CD4-positive, alpha-beta T cell (primary cell): Measurements from ENCODE around the gene SYCE3. TPM values are rescaled to one million over a fixed set of nuclear protein-coding genes. Genes with fewer than 3 reads are reported as not detected.

ENCODE experiments used
- ATAC-seq: fragments of 200-7000 bp; cut with Tn5 transposase; one replicate; pipeline ENCODE4 v1.10.0; 2022; ENCODE audit warnings: mild to moderate bottlenecking; ENCODE audit not compliant: poor library complexity
- CTCF ChIA-PET: fragments of 350-600 bp; sonication (Branson Sonifier 250); formaldehyde crosslinking; loops from one replicate; lab custom pipeline; 2021; ENCODE audit warnings: antibody characterized with exemption, inconsistent platforms; lab: Charles Lee
- POLR2A ChIA-PET: fragments of 350-600 bp; sonication (Branson Sonifier 250); formaldehyde crosslinking; loops from one replicate; lab custom pipeline; 2021; ENCODE audit warnings: antibody characterized with exemption, inconsistent platforms; lab: Charles Lee
- DNase-seq, 14 experiments: peaks; one replicate each; pipeline ENCODE4 v3.0.0-alpha.2; 2013 to 2020; ENCODE audit warnings: mixed read lengths in 2 of 14
- H3K27ac ChIP-seq, 2 donors: one replicate each; pipeline versions ENCODE4 v1.5.1 to v1.7.0; 2013; ENCODE audit warnings: low read length in 2 of 2, low read depth in 1 of 2, mild to moderate bottlenecking in 1 of 2
- H3K27me3 ChIP-seq, 2 experiments: 1 replicate in 1 of 2; 2 replicates in 1 of 2; pipeline versions ENCODE4 v1.6.1 to v1.7.0; 2013; ENCODE audit warnings: low read length in 2 of 2, control low read depth in 1 of 2, mild to moderate bottlenecking in 1 of 2, moderate library complexity in 1 of 2; ENCODE audit not compliant: insufficient read depth in 2 of 2, control insufficient read depth in 1 of 2
- H3K36me3 ChIP-seq: one replicate; pipeline ENCODE4 v1.6.1; 2013; ENCODE audit warnings: low read length, control low read depth; ENCODE audit not compliant: insufficient read depth
- H3K4me1 ChIP-seq: one replicate; pipeline ENCODE4 v1.6.1; 2013; ENCODE audit warnings: low read length, control low read depth; ENCODE audit not compliant: insufficient read depth
- H3K4me3 ChIP-seq: one replicate; pipeline ENCODE4 v1.5.1; 2013; ENCODE audit warnings: mild to moderate bottlenecking, low read length, moderate library complexity
- H3K9me3 ChIP-seq, 2 experiments: 1 replicate in 1 of 2; 2 replicates in 1 of 2; pipeline versions ENCODE4 v1.6.1 to v1.7.0; 2013; ENCODE audit warnings: low read length in 2 of 2, mild to moderate bottlenecking in 2 of 2, control low read depth in 1 of 2, moderate library complexity in 1 of 2; ENCODE audit not compliant: control insufficient read depth in 1 of 2, insufficient read depth in 1 of 2
- H3K27ac Mint-ChIP-seq: one replicate; pipeline ENCODE4 v1.8.0; 2020; ENCODE audit warnings: mixed read lengths
- H3K27me3 Mint-ChIP-seq: one replicate; pipeline ENCODE4 v1.8.0; 2021; ENCODE audit warnings: mixed read lengths
- H3K36me3 Mint-ChIP-seq: one replicate; pipeline ENCODE4 v1.8.0; 2021; ENCODE audit warnings: low read depth, mixed read lengths
- H3K4me1 Mint-ChIP-seq: one replicate; pipeline ENCODE4 v1.8.0; 2021; ENCODE audit warnings: low read depth, mixed read lengths
- H3K4me3 Mint-ChIP-seq: one replicate; pipeline ENCODE4 v1.8.0; 2020; ENCODE audit warnings: mild to moderate bottlenecking, mixed read lengths
- H3K9me3 Mint-ChIP-seq: one replicate; pipeline ENCODE4 v1.8.0; 2020; ENCODE audit warnings: mixed read lengths
- intact Hi-C, 2 experiments: fragments of 100-400 bp; cut with DNase I in 1 of 2; cut with micrococcal nuclease in 1 of 2; formaldehyde crosslinking; loops; one replicate each; pipeline versions ENCODE4 v1.15.1 to v1.9.0; 2023 to 2025; cut with DNase I, micrococcal nuclease
- total RNA-seq, 174 experiments: library from RNA in 2 of 174; stranded (reverse) in 2 of 174; gene quantifications; one replicate each; pipeline ENCODE4 v1.2.3 and lab custom pipeline; 2021 to 2026
- TF ChIP-seq, protein P1 (sequence below): fragments of 200-600 bp; IDR thresholded peaks from one replicate; pipeline ENCODE4 v1.8.0; 2022; ENCODE audit warnings: antibody characterized with exemption, mild to moderate bottlenecking

SYCE3 gene
- total RNA-seq, 2 experiments from 2014 or later = not detected

DNA sequence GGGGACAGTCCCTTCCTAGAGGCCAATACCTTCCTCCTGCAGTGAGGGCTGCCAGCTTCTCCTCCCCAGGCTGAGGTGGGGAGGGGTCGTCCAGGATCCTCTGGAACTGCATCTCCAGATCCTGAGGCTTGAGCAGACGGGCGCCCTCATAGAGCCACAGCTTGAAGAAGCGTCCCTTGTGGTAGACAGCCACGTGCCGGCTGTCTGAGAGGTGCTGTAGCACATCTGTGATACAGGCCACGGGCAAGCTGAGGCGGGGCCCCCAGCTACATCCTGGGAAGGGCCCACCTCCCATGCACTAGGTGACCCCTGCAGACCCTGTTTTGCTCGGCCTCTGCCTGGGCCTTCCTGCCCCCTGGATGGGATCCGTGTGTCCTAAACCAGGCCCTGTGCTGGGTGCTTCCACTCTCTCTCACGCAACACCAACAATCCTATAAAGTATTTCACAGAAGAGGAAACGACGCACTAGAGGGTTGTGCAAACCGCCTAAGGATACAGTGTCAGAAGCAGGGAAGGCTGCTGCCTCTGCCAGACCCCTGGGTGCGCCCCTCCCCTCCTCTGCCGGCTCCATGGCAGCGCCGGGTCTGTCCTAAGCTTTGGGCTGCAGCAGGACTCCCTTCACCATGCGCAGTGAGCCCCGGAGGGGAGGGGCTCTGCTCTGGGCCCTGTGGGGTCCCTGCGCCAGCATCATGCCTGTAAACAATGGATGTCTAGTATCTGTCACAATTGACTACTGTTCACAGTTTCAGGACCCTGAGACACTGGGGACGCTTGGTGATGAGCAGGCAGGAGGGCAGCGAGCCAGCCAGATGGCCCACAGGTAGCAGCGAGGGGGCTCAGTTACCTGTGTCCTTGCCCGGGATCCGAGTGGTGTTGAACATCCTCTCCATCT lies 11.0 kb upstream of the SYCE3 start:
- no peak overlapping the region for H3K4me3 ChIP-seq
- Mint-ChIP-seq H3K4me1 (no peaks in the 10 kb centered on the region), H3K36me3 (peaks cover 44% of the 10 kb centered on the region), H3K27me3 (no peaks in the 10 kb centered on the region), H3K4me3 (no peak overlapping the region), H3K27ac (no peak overlapping the region), H3K9me3 (no peaks in the 10 kb centered on the region)
- intact Hi-C loops = no loop called here
- peaks cover 52% of the 10 kb centered on the region for H3K36me3 ChIP-seq
- H3K9me3 ChIP-seq = no peaks in the 10 kb centered on the region
- ATAC-seq (no peak), DNase-seq (no peak)
- ChIA-PET POLR2A (interaction anchor here (1.3 kb wide), 1 partner anchor 66 kb away, joined by 4 read pairs; the partner anchor contains the start of genes LMF2 and NCAPH2), CTCF (interaction anchor here (1.6 to 2.0 kb wide), 2 partner anchors 11 to 48 kb away, joined by 4 to 5 read pairs; partner anchors contain the start of gene SYCE3)
- no peaks in the 10 kb centered on the region for H3K27me3 ChIP-seq
- no peak overlapping the region for H3K27ac ChIP-seq
- H3K4me1 ChIP-seq = peaks cover 13% of the 10 kb centered on the region
- TF ChIP-seq, protein P1, sequence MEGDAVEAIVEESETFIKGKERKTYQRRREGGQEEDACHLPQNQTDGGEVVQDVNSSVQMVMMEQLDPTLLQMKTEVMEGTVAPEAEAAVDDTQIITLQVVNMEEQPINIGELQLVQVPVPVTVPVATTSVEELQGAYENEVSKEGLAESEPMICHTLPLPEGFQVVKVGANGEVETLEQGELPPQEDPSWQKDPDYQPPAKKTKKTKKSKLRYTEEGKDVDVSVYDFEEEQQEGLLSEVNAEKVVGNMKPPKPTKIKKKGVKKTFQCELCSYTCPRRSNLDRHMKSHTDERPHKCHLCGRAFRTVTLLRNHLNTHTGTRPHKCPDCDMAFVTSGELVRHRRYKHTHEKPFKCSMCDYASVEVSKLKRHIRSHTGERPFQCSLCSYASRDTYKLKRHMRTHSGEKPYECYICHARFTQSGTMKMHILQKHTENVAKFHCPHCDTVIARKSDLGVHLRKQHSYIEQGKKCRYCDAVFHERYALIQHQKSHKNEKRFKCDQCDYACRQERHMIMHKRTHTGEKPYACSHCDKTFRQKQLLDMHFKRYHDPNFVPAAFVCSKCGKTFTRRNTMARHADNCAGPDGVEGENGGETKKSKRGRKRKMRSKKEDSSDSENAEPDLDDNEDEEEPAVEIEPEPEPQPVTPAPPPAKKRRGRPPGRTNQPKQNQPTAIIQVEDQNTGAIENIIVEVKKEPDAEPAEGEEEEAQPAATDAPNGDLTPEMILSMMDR = no peak

DNA sequence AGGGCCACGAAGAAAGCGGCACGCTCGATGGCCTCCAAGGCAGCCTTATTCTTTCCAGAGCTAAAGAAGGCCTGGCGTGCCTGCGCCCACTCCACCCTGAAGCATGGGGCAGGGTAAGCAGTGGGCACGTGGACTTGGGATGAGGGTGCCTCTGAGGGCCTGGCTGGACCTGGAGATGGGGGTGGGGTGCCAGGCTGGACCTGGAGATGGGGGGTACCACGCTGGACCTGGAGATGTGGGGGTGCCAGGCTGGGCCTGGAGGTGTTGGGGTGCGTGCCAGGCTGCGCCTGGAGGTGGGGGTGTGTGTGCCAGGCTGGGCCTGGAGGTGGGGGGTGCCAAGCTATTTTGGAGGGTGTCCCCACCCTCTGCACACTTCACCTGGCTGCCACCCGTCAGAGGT lies 10.2 kb upstream of the SYCE3 start:
- ATAC-seq (no peak), DNase-seq (no peak)
- Histone ChIP-seq H3K9me3 (no peaks in the 10 kb centered on the region), H3K27me3 (no peaks in the 10 kb centered on the region), H3K36me3 (peaks cover 51% of the 10 kb centered on the region), H3K4me1 (peaks cover 8% of the 10 kb centered on the region), H3K4me3 (no peak overlapping the region), H3K27ac (no peak overlapping the region)
- intact Hi-C loops = no loop called here
- Mint-ChIP-seq H3K4me3 (no peak overlapping the region), H3K4me1 (no peaks in the 10 kb centered on the region), H3K36me3 (peaks cover 48% of the 10 kb centered on the region), H3K9me3 (no peaks in the 10 kb centered on the region), H3K27me3 (no peaks in the 10 kb centered on the region), H3K27ac (no peak overlapping the region)
- POLR2A ChIA-PET = no interaction called here
- CTCF ChIA-PET = interaction anchor here (1.6 to 2.0 kb wide), 2 partner anchors 10 to 47 kb away, joined by 4 to 5 read pairs; partner anchors contain the start of gene SYCE3
- TF ChIP-seq, protein P1 = no peak

DNA sequence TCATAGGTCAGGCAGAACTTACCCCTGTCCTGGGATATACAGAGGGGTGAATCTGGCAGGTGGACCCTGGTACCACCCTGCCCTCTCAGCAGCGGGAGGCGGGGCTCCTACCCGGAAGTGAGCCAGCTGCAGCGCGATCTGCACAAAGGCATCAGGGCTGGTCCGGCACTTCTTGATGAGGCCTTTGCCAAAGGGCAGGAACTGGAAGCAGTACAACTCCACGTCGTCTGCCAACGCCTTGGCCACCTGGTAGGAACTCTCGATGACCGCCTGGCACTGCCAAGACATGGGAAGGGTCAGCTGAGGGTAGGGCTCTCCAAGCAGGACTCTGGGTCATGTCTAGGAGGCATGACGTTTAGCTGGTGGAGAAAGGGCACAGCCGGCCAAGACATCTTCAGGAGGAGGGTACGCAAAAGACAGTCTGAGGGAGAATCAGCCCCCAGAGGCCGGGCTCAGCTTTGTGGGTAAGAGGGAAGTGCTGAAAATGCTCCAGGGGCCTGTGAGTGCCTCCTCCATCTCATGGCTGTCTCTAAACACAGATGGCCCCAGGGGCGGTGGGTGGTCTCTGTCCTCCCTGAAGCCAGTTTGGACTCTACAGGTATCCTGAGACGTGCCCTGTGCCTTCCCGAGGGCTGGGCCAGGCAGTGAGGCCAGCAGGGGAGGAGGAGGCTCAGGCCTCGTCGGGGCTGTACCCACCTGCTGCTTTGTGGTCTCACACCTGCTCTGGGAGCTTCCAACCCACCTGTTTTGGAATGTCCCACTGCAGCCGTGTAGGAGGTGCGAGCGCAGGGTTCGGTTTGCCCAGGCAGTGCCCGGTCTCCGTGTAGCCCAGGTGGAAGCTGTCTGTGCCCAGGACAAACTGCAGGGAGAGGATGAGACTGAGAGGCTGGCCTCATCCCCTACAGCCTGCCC lies 8.8 kb upstream of the SYCE3 start:
- no peak overlapping the region for H3K27ac Mint-ChIP-seq
- intact Hi-C loops = no loop called here
- H3K36me3 Mint-ChIP-seq = peaks cover 48% of the 10 kb centered on the region
- H3K4me1 Mint-ChIP-seq = no peaks in the 10 kb centered on the region
- Histone ChIP-seq H3K27ac (no peak overlapping the region), H3K36me3 (peaks cover 48% of the 10 kb centered on the region), H3K9me3 (no peaks in the 10 kb centered on the region), H3K27me3 (no peaks in the 10 kb centered on the region), H3K4me1 (no peaks in the 10 kb centered on the region), H3K4me3 (no peak overlapping the region)
- TF ChIP-seq, protein P1 = no peak
- ATAC-seq (no peak), DNase-seq (no peak)
- H3K9me3 Mint-ChIP-seq = no peaks in the 10 kb centered on the region
- ChIA-PET CTCF (interaction anchor here (2.0 kb wide), 1 partner anchor 9 kb away, joined by 4 read pairs; the partner anchor contains the start of gene SYCE3), POLR2A (no interaction called here)
- H3K27me3 Mint-ChIP-seq = no peaks in the 10 kb centered on the region
- H3K4me3 Mint-ChIP-seq = no peak overlapping the region
